GM06990 (cell line): ENCODE measurements around the gene ZNF627.
A peak's percentile ranks its signal among the peaks of the same experiment; 100 is the strongest.
"Not testable (repeated sequence)": the region's sequence is repeated elsewhere in the genome, so short reads cannot be mapped to it uniquely, and the experiment has no call there.

Experiments
- DNase-seq: peaks from one replicate; pipeline ENCODE4 v3.0.0-alpha.2; 2011; ENCODE audit not compliant: insufficient read length; ENCODE audit errors: extremely low read depth
- H3K27me3 ChIP-seq: replicated peaks from 2 replicates; pipeline ENCODE4 v1.6.0; 2011; ENCODE audit warnings: low read length; ENCODE audit not compliant: control insufficient read depth, insufficient read depth
- H3K36me3 ChIP-seq: 2 replicates; pipeline ENCODE4 v1.5.1; 2011; ENCODE audit warnings: low read length; ENCODE audit not compliant: control insufficient read depth, insufficient read depth
- H3K4me3 ChIP-seq: replicated peaks from 2 replicates; pipeline ENCODE4 v1.5.1; 2011; ENCODE audit warnings: low read depth, mild to moderate bottlenecking, control low read depth, low read length
- CTCF ChIP-seq: IDR thresholded peaks from 2 replicates; pipeline ENCODE4 v1.5.1; 2011; ENCODE audit warnings: low read length, control low read depth, mild to moderate bottlenecking, inconsistent platforms; ENCODE audit not compliant: insufficient read depth, poor library complexity, severe bottlenecking

ZNF627 gene

GRCh38 chr19:11560404-11561051 is 36.8 kb upstream of the ZNF627 start:
- peak; percentile 69 for TF ChIP-seq CTCF
- Histone ChIP-seq H3K4me3 (peak overlapping the region; percentile 93), H3K27me3 (no peaks in the 10 kb centered on the region), H3K36me3 (peaks cover 3% of the 10 kb centered on the region)
- no peak for DNase-seq

GRCh38 chr19:11563532-11563931 is 33.8 kb upstream of the ZNF627 start:
- H3K36me3 ChIP-seq = no peaks in the 10 kb centered on the region
- no peak for TF ChIP-seq CTCF
- H3K27me3 ChIP-seq = no peaks in the 10 kb centered on the region
- DNase-seq = no peak
- no peak overlapping the region for H3K4me3 ChIP-seq

GRCh38 chr19:11564082-11564807 is 33.0 kb upstream of the ZNF627 start:
- not testable (repeated sequence) for H3K36me3 ChIP-seq, DNase-seq, H3K4me3 ChIP-seq, H3K27me3 ChIP-seq

- not testable (repeated sequence) for H3K36me3 ChIP-seq, H3K4me3 ChIP-seq, DNase-seq, H3K27me3 ChIP-seq
Measured at GRCh38 chr19:11565649-11565980, 31.7 kb upstream of the ZNF627 start.

GRCh38 chr19:11566164-11566563 is 31.1 kb upstream of the ZNF627 start:
- no peak for DNase-seq
- no peaks in the 10 kb centered on the region for H3K27me3 ChIP-seq
- no peaks in the 10 kb centered on the region for H3K36me3 ChIP-seq
- H3K4me3 ChIP-seq = no peak overlapping the region
- TF ChIP-seq CTCF = no peak

- H3K4me3 ChIP-seq = no peak overlapping the region
- no peaks in the 10 kb centered on the region for H3K36me3 ChIP-seq
- no peak for TF ChIP-seq CTCF
- no peak for DNase-seq
- H3K27me3 ChIP-seq = no peaks in the 10 kb centered on the region
Measured at GRCh38 chr19:11570039-11570462, 27.2 kb upstream of the ZNF627 start.

GRCh38 chr19:11573354-11573753 is 23.9 kb upstream of the ZNF627 start:
- DNase-seq, H3K27me3 ChIP-seq, H3K4me3 ChIP-seq, H3K36me3 ChIP-seq: not testable (repeated sequence)

GRCh38 chr19:11573763-11574162 is 23.5 kb upstream of the ZNF627 start:
- not testable (repeated sequence) for H3K4me3 ChIP-seq, DNase-seq, H3K36me3 ChIP-seq, H3K27me3 ChIP-seq
